Hepatic stellate cell (primary cell): ENCODE data around the gene CSAD.
"Not testable (repeated sequence)": the region's sequence is repeated elsewhere in the genome, so short reads cannot be mapped to it uniquely, and the experiment has no call there.

Experiments used
- DNase-seq: peaks from one replicate; pipeline ENCODE4 v3.0.0; 2011; ENCODE audit warnings: low spot score

CSAD gene

GRCh38 chr12:53145383-53146260, 35.1 kb downstream of the CSAD start:
- no peak for DNase-seq

GRCh38 chr12:53143355-53143754, 37.4 kb downstream of the CSAD start:
- DNase-seq, result no peak

GRCh38 chr12:53133722-53134121, 47.0 kb downstream of the CSAD start:
- no peak for DNase-seq

DNA sequence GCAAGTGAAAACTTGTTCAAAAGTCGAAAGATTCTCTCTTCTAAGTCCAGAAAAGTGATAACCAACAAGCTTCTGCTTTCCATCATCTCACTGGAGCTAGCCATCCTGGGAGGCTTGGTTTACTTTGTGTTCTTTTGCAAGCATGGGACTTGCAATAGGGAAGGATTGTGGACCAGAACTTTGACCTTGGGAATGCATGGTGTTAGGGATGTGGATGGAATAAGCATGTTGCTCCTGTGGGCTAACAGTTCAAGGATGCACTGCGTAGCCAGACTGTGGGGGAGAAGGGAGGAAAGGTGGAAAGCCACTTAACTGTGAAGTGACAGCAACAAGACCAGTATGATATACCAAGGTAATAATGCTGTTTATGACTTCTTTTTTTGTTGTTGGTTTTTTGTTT, 48.9 kb downstream of the CSAD start:
- no peak for DNase-seq

DNA sequence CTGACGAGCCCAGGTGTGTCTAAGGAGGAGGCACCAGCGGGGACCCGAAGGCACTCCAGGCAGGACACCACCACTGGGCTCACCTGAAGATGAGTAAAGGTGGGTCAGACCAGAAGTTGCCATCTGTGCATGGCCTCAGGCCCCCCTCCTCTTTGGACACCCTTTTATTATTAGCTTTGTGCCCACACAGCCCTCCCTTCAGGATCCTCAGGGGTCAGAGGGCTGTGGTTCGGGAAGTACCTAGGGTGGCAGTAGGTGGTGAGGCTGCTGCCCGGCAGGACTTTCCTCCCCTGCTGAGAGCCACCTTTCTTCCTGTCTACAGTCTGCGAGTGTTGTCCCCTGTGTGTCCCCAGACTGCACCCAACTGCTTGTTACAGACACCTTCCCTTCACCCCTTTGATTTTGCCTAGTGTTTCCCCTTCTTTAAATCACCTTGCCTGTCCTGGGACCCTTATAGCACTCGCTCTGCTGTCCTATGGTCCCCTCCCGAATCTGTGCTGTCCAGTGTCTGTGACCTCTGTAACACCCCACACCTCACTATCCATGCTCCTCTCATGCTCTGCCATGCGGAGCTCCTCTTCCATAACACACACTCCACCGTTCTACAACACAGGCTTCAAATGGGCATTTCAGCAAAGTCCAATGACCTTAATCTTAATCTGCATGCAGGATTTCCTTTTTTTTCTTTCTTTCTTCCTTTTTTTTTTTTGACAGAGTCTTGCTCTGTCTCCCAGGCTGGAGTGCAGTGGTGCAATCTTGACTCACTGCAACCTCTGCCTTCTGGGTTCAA, 51.8 kb downstream of the CSAD start:
- no peak for DNase-seq

DNA sequence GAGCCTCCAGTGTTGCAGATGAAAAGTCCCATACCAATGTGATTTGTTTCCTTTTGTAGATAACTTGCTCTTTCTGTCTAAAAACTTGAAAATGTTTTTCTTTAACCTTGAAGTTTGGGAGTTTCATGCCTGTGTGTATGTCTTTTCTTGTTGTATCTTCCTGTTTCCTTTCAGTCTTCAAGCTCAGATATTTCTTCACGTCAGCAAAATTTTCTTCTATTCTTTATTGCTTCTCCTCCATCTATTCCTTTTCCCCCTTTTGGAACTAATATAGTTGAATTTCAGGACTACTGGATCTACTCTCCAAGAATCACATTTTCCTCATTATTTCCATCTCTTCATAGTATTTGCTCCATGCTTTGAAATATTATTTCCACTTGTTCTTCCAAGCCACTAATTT, 53.6 kb downstream of the CSAD start:
- DNase-seq, result no peak

- DNase-seq, result no peak
These were observed 56.4 kb downstream of the CSAD start for GRCh38 chr12:53124352-53124723.

- DNase-seq, result peak; percentile 65
These were observed 57.0 kb downstream of the CSAD start for GRCh38 chr12:53123578-53124351.

DNA sequence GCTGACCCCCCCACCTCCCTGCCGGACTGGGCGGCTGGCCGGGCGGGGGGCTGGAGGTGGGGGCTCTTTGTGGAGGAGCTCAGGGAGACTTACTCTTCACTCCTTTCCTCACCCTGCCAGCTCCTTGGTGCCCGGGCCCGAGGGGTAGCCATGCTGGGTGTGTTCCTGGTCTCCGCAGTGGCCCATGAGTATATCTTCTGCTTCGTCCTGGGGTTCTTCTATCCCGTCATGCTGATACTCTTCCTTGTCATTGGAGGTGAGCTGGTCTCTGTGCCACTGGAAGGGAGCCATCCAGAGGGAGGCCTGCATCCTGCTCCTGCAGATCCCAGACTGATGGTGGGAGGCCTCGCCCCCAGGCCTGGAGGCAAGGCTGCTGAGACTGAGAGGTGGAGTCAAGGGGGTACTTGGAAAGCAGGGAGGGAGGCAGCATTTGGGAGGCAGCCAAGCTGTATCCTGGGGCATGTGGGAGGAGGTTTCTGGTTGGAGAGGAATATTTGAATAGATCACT, 57.7 kb downstream of the CSAD start:
- DNase-seq, result no peak

DNA sequence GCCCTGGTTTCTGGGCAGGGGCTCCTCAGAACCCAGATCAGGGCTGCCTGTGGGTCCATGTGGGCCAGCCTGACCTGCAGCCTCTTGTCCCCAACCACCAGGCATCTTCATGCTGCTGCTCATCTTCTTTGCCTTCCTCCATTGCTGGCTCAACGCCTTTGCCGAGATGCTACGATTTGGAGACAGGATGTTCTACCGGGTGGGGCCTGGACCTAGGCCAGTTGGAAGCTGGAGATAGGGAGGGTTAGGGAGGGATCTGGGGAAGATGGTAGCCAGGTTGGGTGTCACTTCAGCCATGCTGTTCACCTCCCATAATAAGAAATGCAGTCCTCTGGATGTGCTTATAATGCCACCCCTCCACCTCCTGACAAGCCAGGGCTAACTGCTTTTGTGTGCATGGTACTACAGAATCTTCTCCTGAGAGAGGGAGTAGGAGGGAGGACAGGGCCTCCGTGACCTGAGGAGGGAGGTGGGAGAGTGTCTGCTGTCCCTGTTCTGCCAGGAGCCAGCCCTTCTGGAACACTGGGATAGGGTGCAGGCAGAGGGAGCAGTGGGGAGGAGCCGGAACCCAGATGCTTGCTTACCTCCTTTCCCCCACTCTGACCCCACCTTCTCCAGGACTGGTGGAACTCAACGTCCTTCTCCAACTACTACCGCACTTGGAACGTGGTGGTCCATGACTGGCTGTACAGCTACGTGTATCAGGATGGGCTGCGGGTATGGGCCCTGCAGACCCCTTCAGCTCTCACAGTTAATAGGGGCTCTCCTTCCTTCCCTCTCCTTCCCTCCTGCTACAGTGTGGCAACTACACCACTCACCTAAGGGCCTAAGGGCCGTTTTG, 59.8 kb downstream of the CSAD start:
- no peak for DNase-seq

DNA sequence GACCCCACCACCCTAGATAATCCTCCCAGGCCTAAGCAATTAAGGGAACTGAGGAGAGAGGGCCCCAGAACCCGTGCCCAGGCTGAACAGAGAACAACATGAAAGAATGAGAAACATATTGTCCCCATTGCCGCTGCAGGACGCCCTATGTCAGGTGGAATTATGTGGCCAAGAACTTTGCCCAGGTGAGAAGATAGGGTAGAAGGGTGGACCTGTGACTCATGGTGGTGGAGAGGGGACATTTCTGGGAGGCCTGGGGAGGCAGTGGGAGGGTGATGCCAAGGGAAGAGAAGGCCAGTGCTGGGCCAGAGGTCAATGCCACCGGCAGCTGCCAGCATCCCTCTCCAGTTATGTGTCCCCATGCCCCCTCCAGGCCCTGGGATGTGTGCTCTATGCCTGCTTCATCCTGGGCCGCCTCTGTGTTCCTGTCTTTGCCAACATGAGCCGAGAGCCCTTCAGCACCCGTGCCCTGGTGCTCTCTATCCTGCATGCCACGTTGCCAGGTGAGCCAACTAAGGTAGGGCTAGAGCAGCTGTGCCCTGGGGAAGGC, 61.9 kb downstream of the CSAD start:
- DNase-seq, result no peak

DNA sequence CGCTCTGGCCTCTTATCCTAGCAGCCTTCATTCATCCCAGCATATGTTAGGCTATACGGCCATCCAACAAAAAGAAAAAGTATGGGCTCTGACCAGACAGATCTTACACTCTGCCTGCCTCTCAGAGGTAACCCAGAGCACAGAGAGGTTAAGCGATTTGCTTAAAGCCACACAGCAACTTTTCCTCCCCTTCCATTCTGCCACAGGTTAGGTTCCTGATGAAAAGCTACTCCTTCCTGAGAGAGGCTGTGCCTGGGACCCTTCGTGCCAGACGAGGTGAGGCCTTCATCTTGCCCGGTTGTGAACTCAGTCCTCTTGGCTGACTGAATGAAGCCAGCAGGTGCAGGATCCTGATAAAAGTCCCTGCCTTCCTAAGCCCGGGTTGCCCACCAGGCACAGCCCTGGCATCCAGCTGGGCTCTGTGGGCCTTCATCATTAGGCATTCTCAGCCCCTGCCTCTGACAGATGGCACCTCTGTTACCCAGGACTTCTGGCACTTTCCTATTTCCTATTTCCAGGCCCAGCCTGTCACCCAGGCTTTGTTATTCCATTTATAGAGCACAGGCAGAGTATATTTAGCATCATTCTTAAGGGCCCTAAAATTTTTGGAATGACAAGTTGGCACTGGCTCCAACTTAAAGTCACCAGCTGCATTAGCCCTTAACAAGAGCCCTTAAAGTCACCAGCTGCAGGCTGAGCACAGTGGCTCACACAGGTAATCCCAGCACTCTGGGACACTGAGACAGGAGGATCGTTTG, 64.7 kb downstream of the CSAD start:
- DNase-seq, result no peak

DNA sequence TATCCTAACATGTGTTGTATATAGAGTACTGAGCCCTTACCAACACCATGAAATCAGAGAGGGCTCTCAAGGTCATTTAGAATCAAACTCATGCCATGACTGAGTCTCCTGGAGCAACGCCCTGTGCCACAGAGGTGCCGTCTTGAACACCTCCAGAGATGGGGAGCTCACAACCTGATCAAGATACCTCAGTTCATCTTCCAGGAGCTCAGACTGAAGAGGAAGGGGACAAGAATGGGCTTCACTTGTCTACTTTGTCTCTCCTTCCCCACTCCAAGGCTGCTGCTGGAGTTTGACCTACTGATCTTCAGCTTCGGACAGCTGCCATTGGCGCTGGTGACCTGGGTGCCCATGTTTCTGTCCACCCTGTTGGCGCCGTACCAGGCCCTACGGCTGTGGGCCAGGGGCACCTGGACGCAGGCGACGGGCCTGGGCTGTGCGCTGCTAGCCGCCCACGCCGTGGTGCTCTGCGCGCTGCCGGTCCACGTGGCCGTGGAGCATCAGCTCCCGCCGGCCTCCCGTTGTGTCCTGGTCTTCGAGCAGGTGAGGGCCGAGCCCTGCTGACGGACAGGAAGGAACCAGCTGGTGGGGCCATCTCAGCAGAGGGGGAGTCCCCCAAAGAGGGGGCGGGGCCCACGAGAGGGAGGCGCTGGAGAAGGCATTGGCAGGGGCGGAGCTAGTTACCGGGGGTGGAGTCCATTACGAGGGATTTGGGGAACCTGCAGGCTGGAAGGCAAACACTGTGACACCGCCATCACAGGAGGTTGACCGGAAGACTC, 65.4 kb downstream of the CSAD start:
- no peak for DNase-seq

GRCh38 chr12:53113951-53114350, 66.8 kb downstream of the CSAD start:
- no peak for DNase-seq

GRCh38 chr12:53113136-53113705, 67.5 kb downstream of the CSAD start:
- DNase-seq, result no peak

GRCh38 chr12:53112431-53112830, 68.3 kb downstream of the CSAD start:
- DNase-seq, result not testable (repeated sequence)
